Naive thymus-derived CD8-positive, alpha-beta T cell (primary cell): ENCODE data around the gene RANBP3. TPM values are rescaled to one million over a fixed set of nuclear protein-coding genes. Genes with fewer than 3 reads are reported as not detected.

ENCODE experiments used
- ATAC-seq, 2 donors: fragments of 150-1000 bp; cut with Tn5 transposase in 1 of 2; sonication (Bioruptor Pico), chemical (Tn5 transposase) in 1 of 2; 1 replicate in 1 of 2; 2 replicates in 1 of 2; pipeline ENCODE4 v1.10.0; 2021; ENCODE audit warnings: mild to moderate bottlenecking in 2 of 2, moderate library complexity in 2 of 2
- POLR2A ChIA-PET: fragments of 350-600 bp; sonication (Branson Sonifier 250); formaldehyde crosslinking; loops from one replicate; lab custom pipeline; 2021; ENCODE audit warnings: antibody characterized with exemption; lab: Charles Lee
- DNase-seq, 10 donors: peaks; one replicate each; pipeline versions ENCODE4 v3.0.0 to v3.0.0-alpha.2; 2020 to 2022
- H3K27ac Mint-ChIP-seq, 10 donors: one replicate each; pipeline ENCODE4 v1.8.0; 2020 to 2022; ENCODE audit warnings: mild to moderate bottlenecking in 10 of 10, mixed read lengths in 10 of 10, moderate library complexity in 4 of 10, inconsistent platforms in 1 of 10
- H3K27me3 Mint-ChIP-seq, 5 donors: one replicate each; pipeline ENCODE4 v1.8.0; 2021 to 2022; ENCODE audit warnings: mixed read lengths in 5 of 5
- H3K36me3 Mint-ChIP-seq, 3 donors: one replicate each; pipeline ENCODE4 v1.8.0; 2020 to 2022; ENCODE audit warnings: mixed read lengths in 3 of 3, mild to moderate bottlenecking in 2 of 3, inconsistent platforms in 1 of 3
- H3K4me1 Mint-ChIP-seq, 4 donors: one replicate each; pipeline ENCODE4 v1.8.0; 2021 to 2022; ENCODE audit warnings: mixed read lengths in 4 of 4
- H3K4me3 Mint-ChIP-seq, 10 donors: one replicate each; pipeline ENCODE4 v1.8.0; 2020 to 2022; ENCODE audit warnings: mild to moderate bottlenecking in 10 of 10, mixed read lengths in 10 of 10, moderate library complexity in 6 of 10, inconsistent platforms in 1 of 10
- H3K9me3 Mint-ChIP-seq, 9 donors: one replicate each; pipeline ENCODE4 v1.8.0; 2020 to 2022; ENCODE audit warnings: mixed read lengths in 9 of 9, mild to moderate bottlenecking in 3 of 9, inconsistent platforms in 1 of 9, moderate library complexity in 1 of 9
- polyA plus RNA-seq, 3 donors: library from polyadenylated mRNA; unstranded; fragments of 300-500 nt; fragmentation: Illumina TruSeq; gene quantifications; one replicate each; pipeline ENCODE4 v1.2.3, GENCODE V29; 2021
- total RNA-seq, 8 experiments: library from RNA in 2 of 8; stranded (reverse) in 2 of 8; gene quantifications; one replicate each; pipeline ENCODE4 v1.2.3 and lab custom pipeline; 2021 to 2026

RANBP3 gene
- total and polyA plus RNA-seq, 5 experiments from 2014 or later = 7.7 to 145 (median 13.0) TPM

DNA sequence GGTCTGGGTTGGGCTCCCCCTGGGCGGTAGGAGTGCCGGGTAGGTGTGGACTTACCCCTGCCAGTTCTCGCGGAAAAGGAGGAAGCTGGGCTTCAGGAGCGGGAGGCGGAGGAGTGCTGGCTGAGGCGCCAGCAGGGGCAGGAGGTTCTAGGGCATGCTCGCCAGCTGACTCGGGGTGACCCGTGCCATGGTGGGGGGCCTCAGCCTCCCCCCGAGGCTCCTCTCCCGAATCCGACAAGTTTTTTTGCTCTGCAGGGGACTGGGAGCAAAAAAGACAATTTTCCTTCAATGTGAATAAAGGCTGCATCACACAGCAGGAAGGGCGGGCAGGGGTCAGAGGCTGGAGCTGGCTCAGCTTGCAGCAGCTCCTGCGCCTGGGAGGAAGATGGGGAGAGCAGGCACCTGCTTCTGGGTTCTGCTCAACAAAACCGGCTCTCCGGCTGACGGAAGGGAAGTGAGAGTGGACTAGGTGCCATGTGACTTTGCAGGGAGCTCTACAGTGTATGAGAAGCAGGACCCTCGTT lies 26.5 kb downstream of the RANBP3 start:
- Mint-ChIP-seq H3K27ac (peak overlapping the region; percentile 74 to 100 (median 92)), H3K27me3 (no peaks in the 10 kb centered on the region), H3K4me3 (peak overlapping the region in 8 of 10 donors; percentile 29 to 83 (median 73)), H3K4me1 (peaks cover 60 to 96% (median 91%) of the 10 kb centered on the region in 4 donors), H3K36me3 (peaks cover 0 to 2% (median 0%) of the 10 kb centered on the region in 3 donors), H3K9me3 (no peaks in the 10 kb centered on the region)
- DNase-seq (no peak), ATAC-seq (no peak)
- POLR2A ChIA-PET = interaction anchor here (1.4 to 7.8 kb wide), 5 partner anchors 10 to 47 kb away, joined by 3 to 81 read pairs (median 12); partner anchors contain the start of genes NDUFA11, RANBP3 and VMAC

DNA sequence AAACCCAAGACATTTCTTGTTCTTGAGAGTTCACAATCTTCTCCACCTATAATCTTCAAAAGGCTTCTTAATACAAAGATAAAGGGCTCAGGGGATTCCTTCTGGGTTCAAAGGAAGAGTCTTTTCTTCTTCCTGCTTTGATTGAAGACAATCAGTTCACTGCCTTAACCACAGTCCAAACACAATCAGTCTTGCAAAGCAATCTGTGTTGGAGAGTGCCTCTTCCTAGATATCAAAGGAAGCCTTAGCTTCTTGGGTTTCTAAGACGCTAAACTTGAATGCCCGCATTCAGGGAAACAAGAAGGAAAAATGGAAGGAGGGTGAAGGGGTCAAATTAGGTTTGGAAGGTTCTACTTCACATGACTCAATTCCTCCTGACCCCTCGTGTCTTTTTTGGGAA lies 27.2 kb downstream of the RANBP3 start:
- Mint-ChIP-seq H3K4me1 (peaks cover 63 to 96% (median 92%) of the 10 kb centered on the region in 4 donors), H3K27me3 (no peaks in the 10 kb centered on the region), H3K27ac (peak overlapping the region; percentile 16 to 100 (median 94)), H3K9me3 (no peaks in the 10 kb centered on the region), H3K4me3 (peak overlapping the region; percentile 47 to 86 (median 78)), H3K36me3 (peaks cover 0 to 8% (median 0%) of the 10 kb centered on the region in 3 donors)
- peak; percentile 29 to 35 for ATAC-seq
- DNase-seq = no peak
- POLR2A ChIA-PET = interaction anchor here (1.4 to 7.8 kb wide), 5 partner anchors 11 to 46 kb away, joined by 5 to 81 read pairs (median 12); partner anchors contain the start of genes NDUFA11, RANBP3 and VMAC

DNA sequence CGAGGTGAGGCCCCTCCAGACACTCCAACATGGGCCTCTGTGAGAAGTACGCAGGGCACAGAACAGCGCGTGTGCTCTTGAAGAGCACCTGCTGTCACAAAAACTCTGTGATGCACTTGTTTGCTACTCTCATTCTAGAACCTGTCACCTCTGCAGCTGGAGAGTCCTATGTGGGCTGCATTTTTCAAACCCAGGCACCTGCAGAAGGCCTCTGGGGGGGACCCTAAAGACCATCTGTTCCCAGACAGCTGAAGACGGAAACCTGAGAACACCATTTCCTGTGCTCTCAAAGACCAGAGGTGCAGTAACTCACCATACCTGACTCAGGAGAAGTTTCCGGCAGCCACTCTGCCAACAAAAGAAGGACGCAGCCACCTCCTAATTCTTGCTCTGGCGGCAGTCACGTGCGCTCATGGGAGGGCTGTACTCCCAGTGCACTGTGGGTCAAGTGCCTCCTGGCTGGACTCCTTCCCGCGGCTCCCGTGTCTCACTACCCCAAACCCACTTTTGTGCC lies 28.1 kb downstream of the RANBP3 start:
- Mint-ChIP-seq H3K36me3 (peaks cover 0 to 15% (median 0%) of the 10 kb centered on the region in 3 donors), H3K27ac (peak overlapping the region; percentile 90 to 100 (median 94)), H3K4me3 (peak overlapping the region; percentile 66 to 86 (median 79)), H3K27me3 (no peaks in the 10 kb centered on the region), H3K9me3 (no peaks in the 10 kb centered on the region), H3K4me1 (peaks cover 70 to 99% (median 95%) of the 10 kb centered on the region in 4 donors)
- peak; percentile 75 to 78 for ATAC-seq
- peak in 7 of 10 donors; percentile 16 to 62 (median 37) for DNase-seq
- POLR2A ChIA-PET = interaction anchor here (0.7 to 7.8 kb wide), 7 partner anchors 10 to 417 kb away, joined by 3 to 81 read pairs (median 11); partner anchors contain the start of genes NDUFA11, RANBP3 and VMAC

GRCh38 chr19:5948752-5949564 lies 29.0 kb downstream of the RANBP3 start:
- Mint-ChIP-seq H3K27ac (peak overlapping the region; percentile 90 to 100 (median 94)), H3K4me3 (peak overlapping the region; percentile 53 to 86 (median 79)), H3K9me3 (no peaks in the 10 kb centered on the region), H3K27me3 (no peaks in the 10 kb centered on the region), H3K36me3 (peaks cover 0 to 13% (median 0%) of the 10 kb centered on the region in 3 donors), H3K4me1 (peaks cover 67 to 96% (median 92%) of the 10 kb centered on the region in 4 donors)
- peak; percentile 10 to 19 for ATAC-seq
- POLR2A ChIA-PET = interaction anchor here (0.6 to 7.8 kb wide), 10 partner anchors 9 to 1091 kb away, joined by 3 to 81 read pairs (median 4); partner anchors contain the start of gene RANBP3
- DNase-seq = peak in 1 of 10 donors; percentile 23

DNA sequence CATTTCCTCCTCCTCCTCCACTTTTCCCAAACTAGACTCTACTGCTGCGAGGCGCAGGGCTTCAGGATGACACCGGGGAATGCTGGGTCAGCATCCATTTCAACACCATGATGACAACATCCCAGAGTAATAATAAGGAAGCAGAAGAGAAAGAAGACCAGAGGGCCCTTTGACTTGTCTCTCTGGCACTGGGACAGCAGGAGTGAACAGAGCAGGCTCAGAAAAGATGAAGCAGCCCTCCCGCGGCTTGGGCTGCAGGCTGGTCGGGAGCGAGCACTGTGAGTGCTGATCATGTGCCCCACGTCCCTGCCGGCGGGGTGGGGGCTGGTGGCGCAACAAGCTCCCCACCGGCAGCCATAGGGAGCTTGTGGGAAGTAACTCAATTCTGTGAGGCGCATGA lies 30.5 kb downstream of the RANBP3 start:
- ATAC-seq (no peak), DNase-seq (no peak)
- peak overlapping the region in 7 of 10 donors; percentile 38 to 82 (median 67) for H3K4me3 Mint-ChIP-seq
- peak overlapping the region; percentile 15 to 100 (median 90) for H3K27ac Mint-ChIP-seq
- H3K27me3 Mint-ChIP-seq = no peaks in the 10 kb centered on the region
- peaks cover 0 to 16% (median 0%) of the 10 kb centered on the region in 3 donors for H3K36me3 Mint-ChIP-seq
- POLR2A ChIA-PET = interaction anchor here (0.6 to 7.8 kb wide), 5 partner anchors 10 to 81 kb away, joined by 3 to 81 read pairs (median 5); no protein-coding TSS in a partner anchor
- H3K9me3 Mint-ChIP-seq = no peaks in the 10 kb centered on the region
- peaks cover 53 to 91% (median 84%) of the 10 kb centered on the region in 4 donors for H3K4me1 Mint-ChIP-seq

DNA sequence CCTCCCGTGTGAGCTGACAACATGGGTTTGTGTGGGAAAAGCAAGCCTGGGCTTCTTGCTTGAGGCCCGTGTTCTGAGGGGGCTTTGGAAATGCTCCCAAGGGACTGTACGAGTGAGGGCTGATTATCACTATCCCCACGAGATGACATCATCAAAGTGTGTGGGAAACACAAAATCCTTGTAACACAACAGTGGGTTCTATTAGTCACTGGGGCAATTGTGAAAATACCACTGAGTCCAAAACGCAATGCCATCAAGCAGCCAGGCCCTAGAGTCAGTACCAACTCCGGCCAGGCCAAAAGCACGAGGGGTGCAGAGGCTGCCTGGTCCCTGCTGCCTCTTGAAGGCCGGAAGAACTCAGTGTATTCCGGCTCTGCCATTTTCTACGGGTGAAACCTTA lies 34.3 kb downstream of the RANBP3 start:
- Mint-ChIP-seq H3K27ac (no peak overlapping the region), H3K9me3 (no peaks in the 10 kb centered on the region), H3K27me3 (no peaks in the 10 kb centered on the region), H3K36me3 (peaks cover 0 to 43% (median 6%) of the 10 kb centered on the region in 3 donors), H3K4me3 (no peak overlapping the region), H3K4me1 (peaks cover 28 to 62% (median 47%) of the 10 kb centered on the region in 4 donors)
- ATAC-seq (no peak), DNase-seq (no peak)
- POLR2A ChIA-PET = interaction anchor here (1.5 to 1.6 kb wide), 2 partner anchors 10 to 32 kb away, joined by 4 to 8 read pairs; no protein-coding TSS in a partner anchor

- Mint-ChIP-seq H3K4me3 (no peak overlapping the region), H3K4me1 (peaks cover 25 to 59% (median 41%) of the 10 kb centered on the region in 4 donors), H3K9me3 (no peaks in the 10 kb centered on the region), H3K36me3 (peaks cover 0 to 47% (median 6%) of the 10 kb centered on the region in 3 donors), H3K27ac (peak overlapping the region in 3 of 10 donors; percentile 24 to 50 (median 36)), H3K27me3 (no peaks in the 10 kb centered on the region)
- POLR2A ChIA-PET = interaction anchor here (0.7 to 1.6 kb wide), 4 partner anchors 11 to 459 kb away, joined by 4 to 8 read pairs (median 6); partner anchors contain the start of gene NDUFA11
- DNase-seq (no peak), ATAC-seq (no peak)
These were observed 34.9 kb downstream of the RANBP3 start for GRCh38 chr19:5943045-5943444.

- ATAC-seq (no peak), DNase-seq (no peak)
- no peak overlapping the region for H3K4me3 Mint-ChIP-seq
- H3K4me1 Mint-ChIP-seq = peaks cover 20 to 52% (median 32%) of the 10 kb centered on the region in 4 donors
- H3K27ac Mint-ChIP-seq = peak overlapping the region in 2 of 10 donors; percentile 8 to 11
- H3K9me3 Mint-ChIP-seq = no peaks in the 10 kb centered on the region
- no peaks in the 10 kb centered on the region for H3K27me3 Mint-ChIP-seq
- POLR2A ChIA-PET = no interaction called here
- peaks cover 0 to 58% (median 8%) of the 10 kb centered on the region in 3 donors for H3K36me3 Mint-ChIP-seq
These were observed 36.3 kb downstream of the RANBP3 start for GRCh38 chr19:5941673-5942072.

- Mint-ChIP-seq H3K9me3 (no peaks in the 10 kb centered on the region), H3K4me3 (no peak overlapping the region), H3K36me3 (peaks cover 0 to 62% (median 8%) of the 10 kb centered on the region in 3 donors), H3K27ac (no peak overlapping the region), H3K4me1 (peaks cover 13 to 46% (median 22%) of the 10 kb centered on the region in 4 donors), H3K27me3 (no peaks in the 10 kb centered on the region)
- POLR2A ChIA-PET = interaction anchor here (1.1 kb wide), 1 partner anchor 9 kb away, joined by 3 read pairs; no protein-coding TSS in a partner anchor
- ATAC-seq (no peak), DNase-seq (no peak)
These were observed 37.4 kb downstream of the RANBP3 start for GRCh38 chr19:5940260-5941208.

DNA sequence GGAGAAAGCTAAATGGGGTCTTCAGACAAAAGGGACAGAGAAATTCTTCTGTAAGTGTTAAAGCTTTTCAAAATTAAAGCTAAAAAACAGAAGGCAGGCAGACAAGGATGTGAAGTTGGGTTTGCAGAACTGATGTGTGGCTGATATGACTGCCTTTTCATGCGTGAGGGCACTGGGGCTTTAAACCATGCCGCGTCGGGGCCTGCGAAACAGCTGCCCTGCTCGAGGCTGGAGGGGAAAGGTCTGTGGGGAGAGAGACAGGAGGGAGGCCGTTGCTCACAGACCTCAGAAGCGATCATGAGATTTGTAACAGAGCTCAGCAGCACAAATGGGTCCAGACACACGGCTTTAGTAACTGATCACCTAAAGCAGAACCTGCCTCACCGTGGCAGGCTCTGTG lies 40.4 kb downstream of the RANBP3 start:
- no peaks in the 10 kb centered on the region for H3K9me3 Mint-ChIP-seq
- no peak overlapping the region for H3K4me3 Mint-ChIP-seq
- ATAC-seq (no peak), DNase-seq (no peak)
- POLR2A ChIA-PET = interaction anchor here (0.7 to 1.7 kb wide), 3 partner anchors 9 to 32 kb away, joined by 3 to 4 read pairs (median 3); no protein-coding TSS in a partner anchor
- peaks cover 0 to 68% (median 8%) of the 10 kb centered on the region in 3 donors for H3K36me3 Mint-ChIP-seq
- H3K27me3 Mint-ChIP-seq = no peaks in the 10 kb centered on the region
- H3K27ac Mint-ChIP-seq = peak overlapping the region in 5 of 10 donors; percentile 13 to 83 (median 40)
- peaks cover 4 to 25% (median 7%) of the 10 kb centered on the region in 4 donors for H3K4me1 Mint-ChIP-seq

DNA sequence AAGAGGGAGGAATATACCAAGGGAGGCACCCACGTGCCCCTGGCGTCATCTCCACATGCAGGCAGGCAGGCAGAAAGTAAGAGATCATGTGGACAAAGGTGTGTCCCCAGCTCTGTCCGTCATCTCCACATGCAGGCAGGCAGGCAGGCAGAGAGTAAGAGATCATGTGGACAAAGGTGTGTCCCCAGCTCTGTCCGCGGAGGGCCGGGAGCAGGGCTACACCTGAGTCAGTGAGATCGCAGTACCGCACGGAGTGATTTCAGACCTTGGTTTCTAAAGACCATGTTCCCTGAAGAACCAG lies 41.7 kb downstream of the RANBP3 start:
- no peaks in the 10 kb centered on the region for H3K27me3 Mint-ChIP-seq
- peaks cover 0 to 73% (median 8%) of the 10 kb centered on the region in 3 donors for H3K36me3 Mint-ChIP-seq

More for the DNA sequence above, 41.7 kb downstream of the RANBP3 start:
- POLR2A ChIA-PET = interaction anchor here (1.7 kb wide), 1 partner anchor 8 kb away, joined by 3 read pairs; no protein-coding TSS in a partner anchor
- DNase-seq = no peak
- peak overlapping the region in 2 of 10 donors; percentile 48 to 66 for H3K27ac Mint-ChIP-seq
- H3K4me1 Mint-ChIP-seq = peaks cover 3 to 19% (median 5%) of the 10 kb centered on the region in 4 donors
- H3K9me3 Mint-ChIP-seq = no peaks in the 10 kb centered on the region
- no peak for ATAC-seq
- no peak overlapping the region for H3K4me3 Mint-ChIP-seq
